HG03064 (cell line): Measurements from ENCODE around the gene LIN9.
A peak's percentile ranks its signal among the peaks of the same experiment; 100 is the strongest.

Experiments
- ATAC-seq: cut with Tn5 transposase; IDR thresholded peaks from one replicate; pipeline ENCODE4 v1.9.1; 2021; ENCODE audit warnings: low read depth; ENCODE audit not compliant: unreplicated experiment

The LIN9 gene

DNA sequence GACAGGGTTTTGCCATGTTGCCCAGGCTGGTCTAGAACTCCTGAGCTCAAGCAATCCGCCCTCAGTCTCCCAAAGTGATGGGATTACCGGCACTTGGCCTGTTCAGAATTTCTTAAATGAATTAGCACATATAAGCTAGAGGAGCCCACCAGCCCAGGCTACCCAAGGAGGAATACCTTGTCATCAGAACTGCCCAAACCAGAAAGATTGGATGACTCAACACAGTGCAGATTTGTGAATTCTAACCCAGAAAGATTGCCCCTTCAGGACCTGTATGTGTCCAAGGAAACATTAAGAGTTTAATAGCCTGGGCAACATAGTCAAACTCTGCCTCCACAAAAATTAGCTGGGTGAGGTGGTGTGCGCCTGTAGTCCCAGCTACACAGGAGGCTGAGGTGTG lies 14.0 kb upstream of the LIN9 start:
- ATAC-seq = no peak

DNA sequence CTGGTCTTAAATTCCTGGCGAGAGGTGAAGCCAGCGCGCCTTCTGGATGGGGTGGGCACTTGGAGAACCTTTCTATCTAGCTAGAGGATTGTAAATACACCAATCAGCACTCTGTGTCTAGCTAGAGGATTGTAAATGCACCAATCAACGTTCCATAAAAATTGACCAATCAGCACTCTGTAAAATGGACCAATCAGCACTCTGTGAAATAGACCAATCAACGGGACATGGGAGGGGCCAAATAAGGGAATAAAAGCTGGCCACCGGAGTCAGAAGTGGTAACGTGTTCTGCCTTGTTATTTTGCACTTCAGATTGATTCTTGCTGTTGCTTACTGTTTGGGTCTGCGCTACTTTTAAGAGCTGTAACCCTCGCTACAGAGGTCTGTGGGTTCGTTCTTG lies 12.0 kb upstream of the LIN9 start:
- ATAC-seq = no peak

DNA sequence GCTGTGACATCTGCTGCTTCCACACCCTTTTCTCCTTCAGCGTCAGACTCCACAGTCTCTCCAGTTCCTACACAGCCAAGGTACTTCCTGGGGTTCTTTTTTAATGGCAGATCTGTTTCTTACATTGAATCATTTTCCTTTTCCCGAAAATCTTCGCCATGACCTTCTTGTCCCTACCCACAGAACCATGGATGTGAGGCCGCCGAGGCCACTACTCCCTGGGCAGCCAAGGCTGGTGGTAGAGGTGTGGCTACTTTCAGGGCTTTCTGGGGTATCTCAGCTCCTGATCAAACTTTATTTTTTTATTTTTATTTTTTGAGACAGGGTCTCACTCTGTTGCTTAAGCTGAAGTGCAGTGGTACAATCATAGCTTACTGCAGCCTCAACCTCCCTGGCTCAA lies 9.5 kb upstream of the LIN9 start:
- no peak for ATAC-seq

DNA sequence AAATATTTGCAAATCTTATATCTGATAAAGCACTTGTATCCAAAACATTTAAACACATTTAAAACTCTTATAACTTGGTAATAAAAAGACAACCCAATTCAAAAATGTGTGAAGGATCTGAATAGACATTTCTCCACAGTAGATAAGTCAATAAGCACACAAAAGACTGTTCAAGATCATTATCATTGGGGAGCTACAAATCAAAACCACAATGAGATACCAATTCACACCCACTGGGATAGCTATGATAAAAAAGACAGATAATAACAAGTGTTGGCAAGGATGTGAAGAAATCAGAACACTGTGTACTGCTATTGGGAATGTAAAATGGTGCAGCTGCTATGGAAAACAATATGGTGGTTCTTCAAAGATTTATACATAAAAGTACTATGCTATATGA lies 5.1 kb upstream of the LIN9 start:
- no peak for ATAC-seq

DNA sequence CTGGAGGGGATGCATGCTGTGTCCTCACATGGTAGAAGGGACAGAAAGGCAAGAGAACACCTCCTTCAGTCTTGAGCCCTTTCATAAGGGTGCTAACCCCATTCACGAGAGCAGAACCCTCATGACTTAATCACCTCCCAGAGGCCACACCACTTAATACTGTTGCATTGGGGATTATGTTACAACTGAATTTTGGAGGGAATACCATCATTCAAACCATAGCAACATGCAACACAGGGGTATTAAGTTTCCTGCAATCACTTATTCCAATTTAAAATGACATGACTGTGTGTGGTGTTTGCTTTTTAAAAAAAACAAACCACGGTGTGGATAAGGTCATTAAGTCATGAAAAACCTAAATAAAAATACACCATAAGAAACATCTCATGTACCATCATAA lies 3.1 kb upstream of the LIN9 start:
- no peak for ATAC-seq

DNA sequence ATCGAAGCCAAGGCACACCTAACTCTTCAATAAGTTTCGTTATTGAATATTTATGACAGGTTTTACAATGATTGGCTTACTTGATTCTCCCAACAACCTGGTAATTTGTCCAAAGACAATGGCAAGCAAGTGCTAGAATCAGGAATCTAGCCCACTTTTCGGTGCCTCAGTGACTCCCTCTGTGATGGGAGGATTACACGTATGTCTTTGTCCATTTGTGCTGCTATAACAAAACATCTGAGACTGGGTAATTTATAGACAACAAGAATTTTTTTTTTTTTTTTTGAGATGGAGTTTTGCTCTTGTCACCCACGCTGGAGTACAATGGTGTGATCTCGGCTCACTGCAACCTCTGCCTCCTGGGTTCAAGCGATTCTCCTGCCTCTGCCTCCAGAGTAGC lies 2.4 kb upstream of the LIN9 start:
- ATAC-seq = no peak

DNA sequence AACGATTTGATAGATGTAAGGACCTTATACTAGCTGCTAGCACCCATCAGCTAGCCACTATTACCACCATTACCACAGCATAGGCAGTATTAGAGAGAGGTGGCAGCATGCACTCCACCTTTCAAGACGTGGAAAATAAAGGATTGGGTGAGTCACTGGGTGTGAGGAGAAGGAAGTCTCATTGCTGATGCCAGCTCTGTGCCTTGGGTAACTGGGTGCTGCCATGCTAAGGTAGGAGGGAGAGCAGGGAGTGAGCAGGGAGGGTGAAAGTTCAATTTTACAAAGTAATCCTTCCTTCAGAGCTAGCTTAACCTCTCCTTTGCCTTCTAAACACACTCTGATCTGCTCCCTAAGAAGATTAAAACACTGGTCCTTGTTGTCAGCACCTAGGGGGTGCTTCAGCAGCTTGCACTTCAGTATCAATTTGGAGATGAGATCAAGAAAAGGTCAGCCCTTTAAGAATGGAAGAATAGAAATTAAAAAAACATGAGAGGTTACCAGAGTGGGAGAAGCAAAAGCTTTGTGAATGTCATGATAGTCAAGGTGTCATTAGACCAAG lies 1.8 kb upstream of the LIN9 start:
- ATAC-seq = no peak

DNA sequence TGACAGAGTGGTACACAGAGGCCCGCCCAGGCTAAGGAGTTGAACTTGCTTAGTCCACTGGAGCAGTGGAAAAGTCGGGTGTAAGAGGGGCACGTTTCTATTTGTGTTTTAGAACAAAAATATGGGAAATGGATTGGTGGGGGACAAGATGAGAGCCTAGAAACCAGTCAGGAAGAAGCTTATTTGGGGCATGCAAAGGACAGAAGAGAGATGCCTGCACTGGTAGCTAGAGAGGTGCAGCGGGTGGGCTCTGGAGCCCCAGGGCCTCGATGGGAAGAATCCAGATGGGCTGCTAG lies 1.2 kb upstream of the LIN9 start:
- no peak for ATAC-seq

DNA sequence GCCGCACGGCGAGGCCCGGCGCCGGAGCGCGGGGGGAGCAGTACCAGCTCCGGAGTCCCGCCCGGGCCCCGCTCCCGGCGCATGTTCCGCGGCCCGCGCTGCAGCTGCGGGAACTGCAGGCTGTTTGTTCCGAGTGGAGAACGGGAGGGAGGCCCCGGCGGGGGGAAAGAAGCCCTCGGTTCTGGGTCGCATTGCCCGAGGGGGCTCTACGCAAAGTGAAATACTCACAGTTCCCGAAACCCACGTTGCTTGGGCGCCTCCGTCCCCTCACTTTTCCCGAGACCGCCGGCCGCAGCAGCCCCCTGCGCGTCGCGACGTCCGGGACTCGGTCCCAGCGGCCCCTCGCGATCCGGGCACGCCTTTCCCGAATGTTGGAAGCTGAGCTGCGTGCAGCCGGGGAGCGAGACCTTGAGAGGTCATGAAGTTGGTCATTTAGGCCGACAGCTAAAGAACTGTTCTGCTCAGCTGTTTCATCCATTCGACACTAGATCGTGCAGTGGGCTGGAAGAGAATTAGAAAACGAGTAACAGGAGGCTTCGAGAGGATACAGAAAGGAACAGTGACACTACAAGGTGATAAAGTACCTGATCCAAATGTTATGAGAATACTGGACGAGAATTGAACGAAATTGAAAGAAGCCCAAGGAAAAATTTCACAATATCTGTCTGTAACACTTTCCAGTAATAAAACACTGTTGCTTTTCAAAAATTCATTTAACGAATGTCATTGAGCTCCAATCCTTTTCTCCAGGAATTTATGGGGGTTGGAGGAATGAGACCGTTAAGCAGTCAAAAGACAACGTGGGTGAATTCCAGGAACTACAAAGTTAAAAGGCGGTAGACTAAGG lies 657 bp upstream of the LIN9 start:
- peak; percentile 5 for ATAC-seq

DNA sequence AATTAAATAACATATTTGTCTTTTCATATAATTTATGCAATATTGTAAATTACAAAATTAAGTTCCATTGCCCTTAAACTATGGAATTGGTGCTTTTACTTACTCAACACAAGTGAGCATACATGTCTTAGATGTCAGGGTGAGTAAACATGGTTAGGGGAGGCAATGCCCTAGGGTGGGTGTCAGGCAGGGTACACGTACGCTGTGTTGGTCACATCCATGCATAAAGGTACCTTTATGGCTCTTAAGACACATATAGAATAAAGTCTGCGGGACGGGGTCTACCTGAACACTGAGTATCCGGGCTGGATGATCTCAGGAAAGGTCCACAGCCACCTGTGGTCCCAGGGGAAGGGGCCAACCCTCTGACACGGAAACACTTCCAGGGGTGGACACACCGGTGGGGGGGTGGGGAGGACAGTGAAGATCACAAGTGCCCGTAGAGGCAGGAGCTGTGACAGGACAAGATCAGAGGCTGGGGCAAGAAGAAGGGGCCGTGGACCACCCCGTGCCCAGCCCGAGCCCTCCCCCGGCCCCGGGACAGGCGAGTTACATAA lies 720 bp downstream of the LIN9 start:
- ATAC-seq = peak; percentile 17

DNA sequence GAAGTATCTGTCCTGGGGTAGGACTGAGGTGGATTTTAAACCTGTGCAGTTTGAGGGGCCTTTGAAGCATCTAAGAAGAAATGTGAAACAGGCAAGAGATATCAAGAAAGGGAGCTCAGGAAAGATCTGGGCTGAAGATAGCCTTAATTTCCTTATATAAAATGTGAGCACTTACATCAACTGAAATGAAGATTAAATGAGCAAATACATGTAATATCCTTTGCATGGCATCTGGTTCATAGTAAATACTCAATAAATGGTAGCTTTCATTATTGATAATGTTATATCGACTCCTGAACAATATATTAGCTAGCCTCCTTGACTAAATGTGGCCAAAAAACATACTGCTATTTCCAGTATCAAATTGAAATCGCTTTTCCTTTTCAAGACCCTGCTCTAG lies 2.5 kb downstream of the LIN9 start:
- ATAC-seq = no peak

DNA sequence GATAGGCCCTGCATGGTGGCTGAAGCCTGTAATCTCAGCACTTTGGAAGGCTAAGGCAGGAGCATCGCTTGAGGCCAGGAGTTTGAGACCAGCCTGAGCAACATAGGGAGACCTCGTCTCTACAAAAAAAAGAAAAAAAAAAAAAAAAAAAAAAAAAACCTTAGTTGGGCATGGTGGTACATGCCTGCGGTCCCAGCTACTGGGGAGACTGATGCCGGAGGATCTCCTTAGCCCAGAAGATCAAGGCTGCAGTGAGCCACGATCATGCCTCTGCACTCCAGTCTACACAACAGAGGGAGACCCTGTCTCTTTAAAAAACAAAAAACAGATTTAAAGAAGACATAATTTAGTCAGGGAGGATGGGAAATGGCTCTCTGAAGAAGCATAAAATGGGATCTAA lies 3.8 kb downstream of the LIN9 start:
- ATAC-seq = no peak

DNA sequence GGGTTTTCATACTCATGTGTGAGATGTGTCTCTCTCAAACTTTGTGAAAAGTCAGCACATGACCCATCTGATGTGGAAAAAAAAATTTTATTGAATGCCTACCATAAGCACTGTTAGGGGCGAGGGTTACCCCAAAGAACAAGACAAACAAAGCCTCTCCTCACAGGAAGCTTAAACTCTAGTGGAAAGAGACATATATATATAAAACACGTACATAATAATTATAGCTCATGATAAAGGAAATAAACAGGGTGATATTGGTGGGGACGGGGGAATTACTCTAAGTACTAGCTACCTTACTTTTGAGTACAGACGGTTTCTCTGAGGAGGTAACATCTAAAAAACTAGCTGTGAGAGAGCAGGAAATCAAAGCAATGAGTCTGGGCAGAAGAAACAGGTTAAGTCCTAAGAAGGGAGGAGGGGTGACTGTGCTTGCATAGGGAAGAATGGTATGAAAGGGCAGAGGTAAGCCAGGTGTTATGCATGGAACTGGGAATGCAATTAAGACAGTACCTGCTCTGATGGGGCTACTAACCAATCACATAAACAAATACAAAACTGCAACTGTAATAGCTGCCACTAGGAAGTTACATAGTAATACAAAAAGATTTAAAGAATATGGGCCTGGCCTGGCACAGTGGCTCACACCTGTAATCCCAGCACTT lies 4.5 kb downstream of the LIN9 start:
- ATAC-seq = no peak

DNA sequence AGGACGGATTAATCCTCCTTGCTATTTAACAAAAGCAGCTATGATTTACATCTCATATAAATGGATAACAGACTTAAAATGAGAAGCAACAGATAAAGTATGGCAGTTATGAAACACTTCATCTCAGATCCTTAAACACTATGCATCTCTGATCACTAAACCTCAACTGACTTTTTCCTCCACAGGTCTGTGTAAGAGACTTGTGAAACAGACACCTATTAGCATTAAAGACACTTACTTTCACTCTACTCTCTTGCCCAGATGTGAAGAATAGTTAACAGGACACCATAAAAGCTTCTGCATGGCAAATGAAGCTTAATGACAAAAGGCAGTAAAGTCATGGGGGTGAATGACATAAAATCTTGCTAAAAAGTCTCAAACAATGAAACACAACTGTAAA lies 6.2 kb downstream of the LIN9 start:
- ATAC-seq = no peak

DNA sequence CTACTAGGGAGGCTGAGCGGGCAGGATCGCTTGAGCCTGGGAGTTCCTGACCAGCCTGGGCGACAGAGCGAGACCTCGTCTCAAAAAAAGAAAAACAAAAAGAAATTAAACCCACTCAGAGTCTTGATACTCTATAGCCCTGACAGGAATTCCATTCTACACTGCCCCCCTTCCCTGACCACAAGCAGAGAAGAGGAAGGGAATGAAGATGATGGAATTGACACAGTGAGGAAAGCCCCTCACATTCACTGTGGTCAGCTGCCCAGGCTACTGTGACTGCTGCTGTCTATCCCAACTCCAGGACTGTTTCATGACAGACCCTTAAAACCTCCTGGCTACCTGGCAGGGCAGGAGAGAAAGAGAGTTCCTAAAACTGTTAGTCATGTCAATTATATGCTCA lies 12.1 kb downstream of the LIN9 start:
- no peak for ATAC-seq

DNA sequence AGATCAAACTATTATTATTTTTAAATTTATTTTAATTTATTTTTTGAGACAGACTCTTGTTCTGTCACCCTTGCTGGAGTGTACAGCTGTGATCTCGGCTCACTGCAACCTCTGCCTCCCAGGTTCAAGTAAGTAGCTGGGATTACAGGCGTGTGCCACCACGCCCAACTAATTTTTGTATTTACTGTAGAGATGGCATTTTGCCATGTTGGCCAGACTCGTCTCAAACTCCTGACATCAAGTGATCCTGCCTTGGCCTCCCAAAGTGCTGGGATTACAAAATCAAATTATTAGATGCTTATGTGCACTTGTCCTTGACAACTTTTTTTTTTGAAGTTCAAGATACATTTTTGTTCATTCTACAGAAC lies 15.4 kb downstream of the LIN9 start:
- ATAC-seq = no peak

DNA sequence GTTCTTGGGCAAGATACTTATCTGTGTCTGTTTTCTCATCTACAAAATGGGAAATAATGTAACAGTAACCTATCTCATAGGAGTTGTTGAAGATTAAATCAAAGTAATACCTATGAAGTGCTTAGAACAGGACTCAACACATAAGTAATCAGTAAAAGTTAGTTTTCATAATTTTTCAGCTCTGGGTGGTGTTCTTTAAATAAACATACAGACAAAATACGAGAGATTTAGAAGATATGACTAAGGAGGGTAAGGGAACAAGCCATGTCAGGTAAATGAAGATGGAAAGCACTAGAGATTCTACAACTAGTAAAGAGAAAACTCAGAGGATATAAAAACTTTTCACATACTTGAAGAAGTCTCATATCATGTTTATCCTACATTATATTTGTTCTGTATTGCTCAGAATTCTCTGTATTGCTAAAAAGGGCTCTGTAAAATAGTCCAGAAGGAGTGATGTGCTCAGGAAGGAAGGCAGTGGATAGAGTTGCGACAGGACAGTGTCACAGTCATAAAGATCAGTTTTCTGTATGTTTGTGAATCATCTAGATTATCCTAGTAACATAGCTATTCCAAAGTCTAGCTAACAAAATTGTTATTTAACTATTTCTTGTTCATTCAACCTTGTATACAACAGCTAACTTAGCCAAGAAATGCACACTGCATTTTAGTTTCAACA lies 16.0 kb downstream of the LIN9 start:
- ATAC-seq = no peak

DNA sequence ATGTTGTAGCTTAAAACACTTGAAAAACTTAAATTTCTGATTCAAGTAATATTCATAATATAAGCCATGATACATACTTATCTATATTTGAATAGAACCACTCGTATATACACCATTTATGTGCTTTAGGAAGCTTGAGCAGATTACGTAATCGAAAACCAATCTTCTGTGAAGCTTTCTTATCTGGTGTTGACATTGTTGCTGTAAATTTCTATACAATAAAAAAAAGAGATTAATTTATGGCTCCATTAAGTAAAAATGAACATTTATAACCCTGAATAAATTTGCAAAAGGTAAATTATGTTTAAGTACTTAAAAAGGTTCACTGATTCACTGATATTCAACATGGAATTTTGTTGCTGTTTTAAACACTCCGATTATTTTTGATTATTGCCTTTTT lies 21.4 kb downstream of the LIN9 start:
- no peak for ATAC-seq

DNA sequence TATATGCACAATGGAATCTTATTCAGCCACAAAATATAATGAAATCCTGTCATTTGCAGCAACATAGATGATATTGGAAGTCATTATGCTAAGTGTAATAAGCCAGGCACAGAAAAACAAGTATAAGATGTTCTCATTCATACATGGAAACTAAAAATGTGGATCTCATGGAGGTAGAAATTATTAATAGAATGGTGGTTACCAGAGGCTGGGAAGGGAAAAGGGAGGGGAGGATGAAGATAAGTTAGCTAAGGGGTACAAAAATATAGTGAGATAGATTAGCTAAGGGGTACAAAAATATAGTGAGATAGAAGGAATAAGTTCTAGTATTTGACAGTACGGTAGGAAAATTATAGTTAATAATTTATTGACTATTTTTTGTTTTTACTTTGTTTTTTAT lies 27.9 kb downstream of the LIN9 start:
- no peak for ATAC-seq

DNA sequence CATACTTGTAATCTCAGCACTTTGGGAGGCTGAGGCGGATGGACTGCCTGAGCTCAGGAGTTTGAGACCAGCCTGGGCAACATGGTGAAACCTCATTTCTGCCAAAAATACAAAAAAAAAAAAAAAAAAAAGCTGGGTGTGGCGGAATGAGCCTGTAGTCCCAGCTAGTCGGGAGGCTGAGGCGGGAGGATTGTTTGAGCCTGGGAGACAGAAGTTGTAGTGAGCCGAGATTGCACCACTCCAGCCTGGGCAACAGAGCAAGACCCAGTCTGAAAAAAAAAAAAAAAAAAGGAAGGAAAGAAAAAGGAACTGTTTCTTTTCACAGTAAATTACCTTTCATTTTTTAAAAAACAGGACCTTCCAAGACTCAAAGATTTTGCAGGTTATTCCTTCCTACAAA lies 29.5 kb downstream of the LIN9 start:
- ATAC-seq = no peak

DNA sequence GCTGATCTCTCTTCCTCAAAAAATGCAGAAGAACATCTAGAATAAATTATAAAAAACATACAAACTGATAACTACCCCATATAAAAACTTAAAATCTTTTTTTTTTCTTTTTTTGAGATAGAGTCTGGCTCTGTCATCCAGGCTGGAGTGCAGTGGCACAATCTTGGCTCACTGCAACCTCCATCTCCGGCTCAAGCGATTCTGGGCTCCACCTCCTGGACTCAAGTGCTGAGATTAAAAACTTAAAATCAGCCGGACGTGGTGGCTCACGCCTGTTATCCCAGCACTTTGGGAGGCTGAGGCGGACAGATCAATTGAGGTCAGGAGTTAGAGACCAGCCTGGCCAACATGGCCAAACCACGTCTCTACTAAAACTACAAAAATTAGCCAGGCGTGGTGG lies 31.1 kb downstream of the LIN9 start:
- ATAC-seq = no peak
